K562 (cell line): ENCODE data around the gene NPVF. TPM values are rescaled to one million over a fixed set of nuclear protein-coding genes. Genes with fewer than 3 reads are reported as not detected.

ENCODE experiments used
- ATAC-seq: fragments of 200-7000 bp; cut with Tn5 transposase; 3 replicates; pipeline ENCODE4 v1.9.1; 2020; ENCODE audit warnings: moderate library complexity
- BruUV-seq: library from RNA; stranded (reverse); fragments of 400-500 nt; replicated peaks from 2 replicates; lab custom pipeline; 2021; lab: Mats Ljungman, UMichigan
- CTCF ChIA-PET: fragments of 300-600 bp; formaldehyde crosslinking; extraction: SDS; loops from one replicate; lab custom pipeline; 2021; ENCODE audit warnings: low intra/inter-chr PET ratio; lab: Yijun Ruan, JAX
- POLR2A ChIA-PET: fragments of 300-600, 350-650 bp; sonication (Branson Sonifier 250); formaldehyde crosslinking; extraction: SDS; loops from one replicate; lab custom pipeline; 2021; ENCODE audit warnings: antibody characterized with exemption, inconsistent platforms; lab: Yijun Ruan, JAX
- DNase-seq, 4 experiments: peaks; one replicate each; pipeline versions ENCODE4 v3.0.0 to v3.0.0-alpha.2; 2011 to 2018; ENCODE audit warnings: low spot score in 3 of 4, mixed read lengths in 3 of 4; ENCODE audit errors: extremely low read depth in 1 of 4
- FAIRE-seq: peaks from 2 replicates; lab custom pipeline; 2011; peaks lifted over from hg19 to GRCh38; lab: Jason Lieb, UNC
- H2AFZ ChIP-seq: 2 replicates; pipeline ENCODE4 v1.6.0; 2011; ENCODE audit warnings: low read depth, low read length, control low read depth, inconsistent platforms
- H3K27ac ChIP-seq: fragments of 200-600 bp; 3 replicates; pipeline ENCODE4 v1.8.0; 2011; ENCODE audit warnings: low read depth, mild to moderate bottlenecking, control low read depth, inconsistent platforms, low read length, moderate library complexity, mixed read lengths; ENCODE audit errors: extremely low read depth
- H3K27me3 ChIP-seq, 2 experiments: fragments of 300-600 bp in 1 of 2; 2 replicates in 1 of 2; 3 replicates in 1 of 2; pipeline versions ENCODE4 v1.6.0 to v1.8.0; 2011; ENCODE audit warnings: inconsistent platforms in 2 of 2, low read length in 2 of 2, mild to moderate bottlenecking in 1 of 2, mixed read lengths in 1 of 2, moderate library complexity in 1 of 2; ENCODE audit not compliant: control insufficient read depth in 2 of 2, insufficient read depth in 2 of 2
- H3K36me3 ChIP-seq: fragments of 300-600 bp; 3 replicates; pipeline ENCODE4 v1.8.0; 2011; ENCODE audit warnings: mild to moderate bottlenecking, low read length, inconsistent platforms; ENCODE audit not compliant: control insufficient read depth, insufficient read depth
- H3K4me1 ChIP-seq, 2 experiments: fragments of 200-600 bp in 1 of 2; replicated peaks in 1 of 2; 2 replicates in 1 of 2; 3 replicates in 1 of 2; pipeline versions ENCODE4 v1.5.1 to v1.8.0; 2011; ENCODE audit warnings: inconsistent platforms in 2 of 2, low read length in 2 of 2, mild to moderate bottlenecking in 1 of 2, mixed read lengths in 1 of 2, moderate library complexity in 1 of 2; ENCODE audit not compliant: control insufficient read depth in 2 of 2, insufficient read depth in 2 of 2
- H3K4me2 ChIP-seq: 2 replicates; pipeline ENCODE4 v1.6.1; 2011; ENCODE audit warnings: low read length, control low read depth, inconsistent platforms, mixed read lengths; ENCODE audit not compliant: insufficient read depth
- H3K4me3 ChIP-seq: fragments of 200-600 bp; sonication (generic), shearing (Covaris generic); 2 replicates; pipeline ENCODE4 v1.5.1; 2016; ENCODE audit warnings: control low read depth, inconsistent platforms
- H3K79me2 ChIP-seq: fragments of 200-600 bp; 3 replicates; pipeline ENCODE4 v1.8.0; 2011; ENCODE audit warnings: low read length, inconsistent platforms; ENCODE audit not compliant: control insufficient read depth, insufficient read depth
- H3K9ac ChIP-seq, 2 experiments: 2 replicates each; pipeline versions ENCODE4 v1.6.0 to v1.6.1; 2011; ENCODE audit warnings: low read depth in 2 of 2, low read length in 2 of 2, control low read depth in 1 of 2, inconsistent platforms in 1 of 2, mild to moderate bottlenecking in 1 of 2, mixed read lengths in 1 of 2; ENCODE audit not compliant: insufficient read depth in 1 of 2
- H3K9me1 ChIP-seq: one replicate; pipeline ENCODE4 v1.6.0; 2011; ENCODE audit warnings: inconsistent platforms, mild to moderate bottlenecking, low read length, moderate library complexity; ENCODE audit not compliant: control insufficient read depth, insufficient read depth
- H3K9me3 ChIP-seq: replicated peaks from 2 replicates; pipeline ENCODE4 v1.5.1; 2011; ENCODE audit warnings: low read depth, low read length, inconsistent platforms; ENCODE audit not compliant: control insufficient read depth, insufficient read depth
- H4K20me1 ChIP-seq: replicated peaks from 2 replicates; pipeline ENCODE4 v1.6.1; 2011; ENCODE audit warnings: low read length, inconsistent platforms, mixed read lengths; ENCODE audit not compliant: control insufficient read depth, insufficient read depth
- BRF1 ChIP-seq: IDR thresholded peaks from 3 replicates; pipeline ENCODE4 v1.6.1; 2011; ENCODE audit warnings: borderline replicate concordance, mild to moderate bottlenecking; ENCODE audit not compliant: insufficient read length; ENCODE audit errors: extremely low read depth
- CAMTA2 ChIP-seq: fragments of 250-450 bp; sonication (Bioruptor Pico); conservative IDR thresholded peaks from 2 replicates; pipeline ENCODE4 v1.5.1; 2022
- CBX1 ChIP-seq: sonication (generic); IDR thresholded peaks from 2 replicates; pipeline ENCODE4 v1.6.1; 2016; ENCODE audit warnings: antibody characterized with exemption, low read depth, mild to moderate bottlenecking
- CBX5 ChIP-seq: IDR thresholded peaks from 2 replicates; pipeline ENCODE4 v1.6.1; 2014; ENCODE audit warnings: low read depth, borderline replicate concordance
- CXXC5 ChIP-seq: fragments of 250-450 bp; sonication (Bioruptor Pico); IDR thresholded peaks from 2 replicates; pipeline ENCODE4 v1.8.0; 2022; ENCODE audit warnings: inconsistent platforms, mild to moderate bottlenecking, moderate library complexity
- FIP1L1 ChIP-seq: fragments of 200-400 bp; formaldehyde crosslinking; IDR thresholded peaks from 2 replicates; pipeline ENCODE4 v1.6.1; 2018; ENCODE audit warnings: mild to moderate bottlenecking, low read depth, low read length; ENCODE audit not compliant: poor library complexity, severe bottlenecking
- HMG20A ChIP-seq: fragments of 450-650 bp; formaldehyde crosslinking; conservative IDR thresholded peaks from 2 replicates; pipeline ENCODE4 v1.4.0; 2020; ENCODE audit warnings: mild to moderate bottlenecking, mixed read lengths
- ILK ChIP-seq: fragments of 450-650 bp; IDR thresholded peaks from 2 replicates; pipeline ENCODE4 v1.6.1; 2016; ENCODE audit warnings: missing genetic modification characterization, low read depth, mild to moderate bottlenecking, missing compliant biosample characterization, moderate library complexity, borderline replicate concordance
- KAT2B ChIP-seq: IDR thresholded peaks from one replicate; pipeline ENCODE4 v1.6.1; 2012; ENCODE audit warnings: low read depth, mild to moderate bottlenecking, control low read depth, inconsistent platforms, low read length, moderate library complexity
- KAT7 ChIP-seq: sonication (generic); formaldehyde crosslinking; IDR thresholded peaks from 2 replicates; pipeline ENCODE4 v1.8.0; 2022; ENCODE audit warnings: missing genetic modification reagents, mild to moderate bottlenecking, borderline replicate concordance
- MTF1 ChIP-seq: fragments of 250-450 bp; sonication (Bioruptor Pico); IDR thresholded peaks from 2 replicates; pipeline ENCODE4 v1.9.0; 2021; ENCODE audit warnings: moderate library complexity, mild to moderate bottlenecking, inconsistent platforms, borderline replicate concordance
- NFXL1 ChIP-seq: fragments of 450-650 bp; formaldehyde crosslinking; IDR thresholded peaks from 2 replicates; pipeline ENCODE4 v1.4.0; 2021; ENCODE audit warnings: mild to moderate bottlenecking
- PHTF2 ChIP-seq: fragments of 250-450 bp; sonication (Bioruptor Pico); IDR thresholded peaks from 2 replicates; pipeline ENCODE4 v1.5.0; 2021; ENCODE audit warnings: mild to moderate bottlenecking
- ZC3H11A ChIP-seq: IDR thresholded peaks from 2 replicates; pipeline ENCODE4 v1.6.1; 2012; ENCODE audit warnings: low read depth, low read length, improper control_type of control experiment
- ZNF146 ChIP-seq: IDR thresholded peaks from one replicate; pipeline ENCODE4 v1.6.1; 2018; ENCODE audit warnings: missing compliant biosample characterization; ENCODE audit not compliant: unreplicated experiment
- WGBS: fragments of 100-300 bp; shearing (Covaris generic); methylation state at CpG from one replicate; pipeline ENCODE4 v1.1.6; 2016; ENCODE audit warnings: low coverage, mixed read lengths; ENCODE audit not compliant: insufficient coverage; ENCODE audit errors: missing lambda C conversion rate; 5-methylcytosine and 5-hydroxymethylcytosine counted together
- in situ Hi-C: fragments of 300-500 bp; cut with MboI; formaldehyde crosslinking; loops from 4 replicates; pipeline ENCODE4 v1.15.0; 2018; ENCODE audit warnings: inconsistent platforms, mixed read lengths
- intact Hi-C: fragments of 100-400 bp; cut with micrococcal nuclease; formaldehyde crosslinking; loops from 2 replicates; pipeline ENCODE4 v1.14.2; 2022
- polyA plus RNA-seq, 8 experiments: library from polyadenylated mRNA; depleted of rRNA in 4 of 8; stranded (reverse) in 5 of 8; unstranded in 3 of 8; fragments of >200 nt; fragmentation: Nextera tagmentation in 2 of 8; fragmentation: Illumina TruSeq in 1 of 8; extraction: Ambion mirVana in 2 of 8; extraction: Trizol in 1 of 8; gene quantifications; 2 replicates each; pipeline versions ENCODE4 v1.2.1 to v1.2.3, GENCODE V29; 2011 to 2014; ENCODE audit warnings: inconsistent platforms in 1 of 8, missing spikeins in 1 of 8
- total RNA-seq, 7 experiments: library from RNA; depleted of rRNA in 6 of 7; stranded (reverse); fragments of >200 nt in 6 of 7; fragmentation: Illumina TruSeq in 2 of 7; extraction: Trizol in 2 of 7; gene quantifications; 2 replicates each; pipeline versions ENCODE4 v1.2.1 to v1.2.3, GENCODE V29; 2011 to 2021; ENCODE audit warnings: low replicate concordance in 1 of 7
- TF ChIP-seq, protein P1 (sequence below): sonication (generic); formaldehyde crosslinking; IDR thresholded peaks from 2 replicates; pipeline ENCODE4 v1.8.0; 2022; ENCODE audit warnings: mild to moderate bottlenecking, missing genetic modification reagents

Gene NPVF
- total and polyA plus RNA-seq, 9 of the 15 experiments (the other 6 are each of a cell fraction or from before 2014, with no cell fraction given): not detected

DNA sequence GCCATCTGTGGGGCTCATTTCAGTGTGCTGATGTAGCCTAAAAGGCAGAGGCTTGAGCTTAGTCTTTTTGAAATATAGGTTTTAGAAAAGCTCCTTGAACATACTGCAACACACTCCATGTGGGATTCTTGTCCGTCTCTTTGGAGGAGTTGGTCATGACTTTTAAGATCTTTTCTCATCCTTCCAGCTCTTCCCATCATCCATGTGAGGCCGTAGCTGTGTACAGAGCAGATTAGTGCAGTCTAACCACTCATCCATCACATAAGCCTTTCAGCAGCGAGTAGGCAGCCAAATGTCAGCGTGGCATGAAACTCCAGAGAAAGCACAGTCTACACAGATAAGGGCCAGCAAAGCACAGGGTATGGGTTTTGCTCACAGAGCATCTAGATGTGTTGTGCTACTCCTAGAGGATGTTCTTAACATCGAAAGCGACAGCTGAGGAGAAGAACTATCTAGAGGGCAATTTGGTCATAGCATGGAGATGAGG is 28.1 kb upstream of the NPVF start (continued):
- TF ChIP-seq MTF1 (no peak), FIP1L1 (no peak), CBX1 (no peak)

DNA sequence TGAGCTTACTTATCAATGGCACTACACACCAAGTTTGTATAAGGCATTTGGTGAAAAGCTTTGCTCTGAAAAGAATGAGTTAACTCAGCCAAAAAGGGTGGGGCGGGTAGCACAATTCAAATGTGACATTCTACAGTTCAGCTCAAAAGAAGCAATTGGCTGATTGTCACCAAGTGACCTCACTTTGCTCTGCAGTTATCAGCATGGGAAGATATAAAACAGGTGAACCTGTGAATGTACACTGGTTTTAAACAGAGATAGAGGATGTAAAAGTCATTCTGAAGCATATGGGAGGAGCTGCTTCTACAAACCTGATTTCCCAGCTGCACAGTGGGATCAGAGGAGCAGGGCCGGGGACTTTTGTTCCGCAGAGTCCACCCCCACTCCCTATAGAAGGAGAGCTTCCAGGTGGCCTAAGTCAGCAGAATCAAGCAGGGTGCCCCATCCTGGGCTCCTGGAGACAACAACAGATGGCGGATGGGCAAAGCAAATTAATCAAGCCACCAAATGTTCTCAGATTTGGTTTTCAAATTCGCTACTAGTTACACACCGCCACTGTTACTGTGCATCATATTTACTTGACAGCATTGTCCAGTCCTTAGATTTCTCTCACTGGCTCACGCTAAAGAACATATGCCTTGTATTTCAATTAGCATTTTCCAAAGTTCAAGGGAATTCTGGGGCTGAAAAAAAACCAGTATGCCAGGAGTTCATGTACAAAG is 27.5 kb upstream of the NPVF start:
- in situ Hi-C loops (loop anchor here (5.0 kb wide), 1 partner anchor 132 kb away; no protein-coding TSS in a partner anchor), intact Hi-C loops (no loop called here)
- no peaks in the 10 kb centered on the region for H3K9me1 ChIP-seq
- H3K4me2 ChIP-seq: no peak overlapping the region
- no peak for FAIRE-seq
- no peaks in the 10 kb centered on the region for H4K20me1 ChIP-seq
- no peak overlapping the region for H3K27ac ChIP-seq
- 0% methylated on average over 7 of the region's 7 CpGs for WGBS
- no peaks in the 10 kb centered on the region for H3K79me2 ChIP-seq
- ChIA-PET POLR2A (interaction anchor here (0.6 to 1.5 kb wide), 4 partner anchors 11 to 601 kb away, joined by 3 to 4 read pairs (median 4); no protein-coding TSS in a partner anchor), CTCF (interaction anchor here (0.6 kb wide), 1 partner anchor 136 kb away, joined by 3 read pairs; no protein-coding TSS in a partner anchor)
- ATAC-seq: no peak
- H3K36me3 ChIP-seq: no peaks in the 10 kb centered on the region
- H3K27me3 ChIP-seq: peaks cover 0 to 8% of the 10 kb centered on the region in 2 experiments; a peak in 1 of 5 replicates
- H3K9me3 ChIP-seq: no peaks in the 10 kb centered on the region
- no peak for DNase-seq
- H3K9ac ChIP-seq: no peak overlapping the region
- H3K4me1 ChIP-seq: no peaks in the 10 kb centered on the region
- BruUV-seq: no TSS peak
- no peak for TF ChIP-seq ZNF146 (CRISPR knock-in tag)
- TF ChIP-seq CXXC5 (CRISPR knock-in tag): no peak
- no peak for TF ChIP-seq CBX5
- TF ChIP-seq, protein P1, sequence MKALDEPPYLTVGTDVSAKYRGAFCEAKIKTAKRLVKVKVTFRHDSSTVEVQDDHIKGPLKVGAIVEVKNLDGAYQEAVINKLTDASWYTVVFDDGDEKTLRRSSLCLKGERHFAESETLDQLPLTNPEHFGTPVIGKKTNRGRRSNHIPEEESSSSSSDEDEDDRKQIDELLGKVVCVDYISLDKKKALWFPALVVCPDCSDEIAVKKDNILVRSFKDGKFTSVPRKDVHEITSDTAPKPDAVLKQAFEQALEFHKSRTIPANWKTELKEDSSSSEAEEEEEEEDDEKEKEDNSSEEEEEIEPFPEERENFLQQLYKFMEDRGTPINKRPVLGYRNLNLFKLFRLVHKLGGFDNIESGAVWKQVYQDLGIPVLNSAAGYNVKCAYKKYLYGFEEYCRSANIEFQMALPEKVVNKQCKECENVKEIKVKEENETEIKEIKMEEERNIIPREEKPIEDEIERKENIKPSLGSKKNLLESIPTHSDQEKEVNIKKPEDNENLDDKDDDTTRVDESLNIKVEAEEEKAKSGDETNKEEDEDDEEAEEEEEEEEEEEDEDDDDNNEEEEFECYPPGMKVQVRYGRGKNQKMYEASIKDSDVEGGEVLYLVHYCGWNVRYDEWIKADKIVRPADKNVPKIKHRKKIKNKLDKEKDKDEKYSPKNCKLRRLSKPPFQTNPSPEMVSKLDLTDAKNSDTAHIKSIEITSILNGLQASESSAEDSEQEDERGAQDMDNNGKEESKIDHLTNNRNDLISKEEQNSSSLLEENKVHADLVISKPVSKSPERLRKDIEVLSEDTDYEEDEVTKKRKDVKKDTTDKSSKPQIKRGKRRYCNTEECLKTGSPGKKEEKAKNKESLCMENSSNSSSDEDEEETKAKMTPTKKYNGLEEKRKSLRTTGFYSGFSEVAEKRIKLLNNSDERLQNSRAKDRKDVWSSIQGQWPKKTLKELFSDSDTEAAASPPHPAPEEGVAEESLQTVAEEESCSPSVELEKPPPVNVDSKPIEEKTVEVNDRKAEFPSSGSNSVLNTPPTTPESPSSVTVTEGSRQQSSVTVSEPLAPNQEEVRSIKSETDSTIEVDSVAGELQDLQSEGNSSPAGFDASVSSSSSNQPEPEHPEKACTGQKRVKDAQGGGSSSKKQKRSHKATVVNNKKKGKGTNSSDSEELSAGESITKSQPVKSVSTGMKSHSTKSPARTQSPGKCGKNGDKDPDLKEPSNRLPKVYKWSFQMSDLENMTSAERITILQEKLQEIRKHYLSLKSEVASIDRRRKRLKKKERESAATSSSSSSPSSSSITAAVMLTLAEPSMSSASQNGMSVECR: no peak
- no peak for TF ChIP-seq ZC3H11A
- no peak for TF ChIP-seq HMG20A (CRISPR knock-in tag)
- TF ChIP-seq PHTF2 (CRISPR knock-in tag): no peak
- no peak for TF ChIP-seq ILK (tag)
- TF ChIP-seq KAT7 (CRISPR knock-in tag): no peak
- no peak for TF ChIP-seq CAMTA2 (CRISPR knock-in tag)
- no peak for TF ChIP-seq BRF1
- no peak for TF ChIP-seq FIP1L1
- TF ChIP-seq KAT2B: no peak
- TF ChIP-seq NFXL1: no peak
- H2AFZ ChIP-seq: no peak overlapping the region
- no peak overlapping the region for H3K4me3 ChIP-seq
